HG02884 (cell line): ENCODE results near the gene KRT85.
"Not testable (repeated sequence)": the region's sequence is repeated elsewhere in the genome, so short reads cannot be mapped to it uniquely, and the experiment has no call there.

Source experiments
- ATAC-seq: cut with Tn5 transposase; IDR thresholded peaks from one replicate; pipeline ENCODE4 v1.9.1; 2021; ENCODE audit warnings: mild to moderate bottlenecking, moderate library complexity; ENCODE audit not compliant: unreplicated experiment

The KRT85 gene

DNA sequence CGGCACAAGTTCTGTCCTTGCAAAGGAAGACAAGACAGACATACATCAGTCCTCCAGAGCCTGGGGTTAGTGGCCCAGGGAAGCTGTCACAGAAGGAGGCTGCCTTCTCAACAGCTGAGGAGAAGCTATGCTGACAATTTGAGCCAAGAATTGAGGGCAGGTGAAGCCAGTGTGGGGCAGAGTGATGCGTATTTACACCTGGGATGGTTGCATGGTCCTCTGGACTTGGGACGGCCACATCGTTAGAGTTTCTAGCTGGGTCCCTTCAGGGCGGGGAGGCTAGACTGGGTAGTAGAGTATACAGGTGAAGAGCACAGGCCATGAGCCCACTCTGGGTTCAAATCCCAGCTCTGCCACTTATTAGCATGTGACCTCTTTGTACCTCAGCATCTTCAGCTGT, 16.5 kb downstream of the KRT85 start:
- no peak for ATAC-seq

DNA sequence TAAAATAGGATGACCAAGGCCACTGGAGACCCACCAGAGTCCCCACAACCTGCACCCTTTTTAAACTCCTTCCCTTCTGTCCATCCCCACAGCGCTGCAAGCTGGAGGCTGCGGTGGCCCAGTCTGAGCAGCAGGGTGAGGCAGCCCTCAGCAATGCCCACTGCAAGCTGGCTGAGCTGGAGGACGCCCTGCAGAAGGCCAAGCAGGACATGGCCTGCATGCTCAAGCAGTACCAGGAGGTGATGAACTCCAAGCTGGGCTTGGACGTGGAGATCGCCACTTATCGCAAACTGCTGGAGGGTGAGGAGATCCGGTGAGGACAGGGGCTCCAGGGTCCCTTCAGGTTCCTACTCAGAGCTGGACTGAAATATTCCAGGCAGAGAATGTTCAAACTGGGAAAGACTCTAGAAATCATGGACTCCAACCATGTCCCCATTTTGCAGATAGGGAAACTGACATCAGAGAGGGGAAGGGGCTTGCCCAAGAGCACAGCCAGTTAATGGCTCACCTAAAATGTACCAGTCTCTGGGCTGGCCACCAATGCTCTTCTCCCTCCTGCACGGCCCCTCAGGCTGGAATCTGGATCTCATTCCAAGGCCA, 17.2 kb downstream of the KRT85 start:
- no peak for ATAC-seq

DNA sequence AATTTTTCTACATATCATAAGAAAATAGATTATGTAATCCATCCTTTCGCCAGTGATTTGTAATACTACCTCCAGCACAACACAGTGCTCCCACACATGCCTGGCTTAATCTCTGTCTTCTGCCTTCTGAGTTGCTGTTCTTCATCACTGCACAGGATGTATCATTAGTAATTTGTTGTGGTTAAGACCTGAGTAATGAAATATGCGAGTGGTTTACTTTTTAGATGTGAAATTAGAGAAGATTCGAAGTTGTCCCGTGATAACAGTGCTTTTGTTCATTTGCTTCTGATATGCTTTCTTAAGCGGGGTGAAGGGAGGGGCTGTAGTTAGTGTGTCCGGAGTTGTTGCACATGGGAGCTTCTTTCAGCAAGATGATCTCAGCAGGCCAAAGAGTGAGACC, 18.1 kb downstream of the KRT85 start:
- ATAC-seq: no peak

DNA sequence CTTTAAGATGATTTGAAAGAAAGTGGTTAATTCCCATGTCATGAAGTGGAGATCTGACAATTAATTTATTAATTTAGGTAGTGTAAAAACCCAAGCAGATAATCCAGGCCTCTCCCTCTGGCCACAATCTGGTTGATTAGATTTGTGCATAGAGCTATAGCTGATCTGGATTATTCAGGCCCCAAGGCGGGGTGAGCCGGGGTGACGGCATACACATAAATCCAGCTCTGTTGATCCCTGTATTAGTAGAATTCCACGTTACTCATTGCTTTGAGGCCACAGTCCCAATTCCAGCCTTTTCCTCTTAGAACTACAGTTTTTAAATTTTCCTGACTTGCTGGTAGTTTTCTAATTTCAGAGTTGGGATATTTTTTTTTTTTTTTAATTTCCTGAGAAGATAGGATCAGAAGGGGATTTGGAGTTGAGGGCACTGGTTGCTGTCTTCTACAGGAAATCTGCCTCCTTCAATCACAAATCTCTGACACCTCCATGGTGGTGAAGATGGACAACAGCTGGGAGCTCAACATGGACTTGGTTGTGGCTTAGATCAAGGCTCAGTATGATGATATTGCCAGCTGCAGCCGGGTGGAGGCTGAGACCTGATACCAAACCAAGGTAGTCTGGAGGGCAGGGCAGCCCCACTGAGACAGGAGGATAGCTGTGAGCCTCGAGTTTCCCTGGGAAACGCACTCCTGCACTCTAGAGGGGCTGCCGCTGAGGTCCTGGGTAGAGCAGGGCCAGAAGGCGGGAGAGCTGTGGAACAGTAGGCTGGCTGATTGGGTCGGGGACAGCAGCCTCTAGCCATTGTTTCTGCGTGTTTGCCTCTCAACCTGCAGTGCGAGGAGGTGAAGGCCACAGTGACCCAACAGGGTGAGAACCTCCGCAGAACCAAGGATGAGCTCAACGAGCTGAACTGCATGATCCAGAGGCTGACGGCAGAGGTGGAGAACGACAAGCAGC, 19.4 kb downstream of the KRT85 start:
- ATAC-seq: no peak

DNA sequence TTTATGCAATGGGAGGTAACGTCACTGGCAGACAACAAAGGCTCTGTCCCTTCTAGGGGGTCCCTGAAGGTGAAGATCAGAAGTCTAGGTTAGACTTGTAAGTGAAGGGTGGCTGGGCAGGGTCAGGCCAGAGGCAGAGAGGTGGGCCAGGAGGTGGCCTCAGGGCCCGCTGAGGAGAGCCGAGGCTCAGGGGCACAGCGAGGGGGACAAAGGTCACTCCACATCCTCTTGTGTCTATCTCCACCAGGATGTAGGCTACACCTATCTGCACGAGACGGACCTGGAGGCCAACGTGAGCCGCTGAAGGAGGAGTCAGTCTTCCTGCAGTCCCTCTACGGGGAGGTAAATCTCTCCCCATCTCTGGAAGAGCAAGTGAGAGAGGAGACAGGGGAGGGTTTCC, 20.3 kb downstream of the KRT85 start:
- ATAC-seq: no peak

DNA sequence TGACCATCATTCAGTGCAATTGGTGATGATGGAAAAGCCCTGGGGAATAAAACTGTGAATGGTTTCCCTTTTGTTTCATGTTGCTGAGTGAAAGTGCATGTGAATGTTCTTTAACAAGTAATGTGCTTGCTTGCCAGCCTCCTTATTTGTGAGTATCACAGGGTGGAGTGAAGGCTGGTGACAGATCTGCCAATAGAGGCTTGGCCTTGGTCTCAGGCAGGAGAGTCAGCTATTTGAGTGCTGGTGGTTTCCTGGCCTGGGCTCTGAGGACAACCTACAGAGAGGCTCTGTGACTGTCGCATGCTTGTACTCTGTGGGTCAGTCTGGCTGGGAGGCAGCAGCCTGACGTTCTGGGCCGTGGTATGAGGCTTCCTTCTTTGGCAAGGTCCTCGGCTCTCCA, 20.7 kb downstream of the KRT85 start:
- ATAC-seq: no peak

DNA sequence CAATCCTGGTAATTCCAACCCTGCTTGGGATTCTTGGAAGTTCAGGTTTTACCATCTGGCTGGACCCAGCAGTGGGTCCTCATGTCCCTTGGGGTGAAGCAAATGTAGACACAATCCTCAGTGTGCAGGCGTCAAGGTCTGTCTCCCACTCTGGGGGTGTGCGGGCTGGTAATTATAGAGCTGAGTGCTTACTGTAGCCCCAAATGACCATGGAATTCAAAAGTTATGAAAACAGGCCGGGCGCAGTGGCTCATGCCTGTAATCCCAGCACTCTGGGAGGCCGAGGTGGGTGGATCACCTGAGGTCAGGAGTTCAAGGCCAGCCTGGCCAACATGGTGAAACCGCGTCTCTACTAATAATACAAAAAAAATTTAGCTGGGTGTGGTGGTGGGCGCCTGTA, 22.2 kb downstream of the KRT85 start:
- not testable (repeated sequence) for ATAC-seq

DNA sequence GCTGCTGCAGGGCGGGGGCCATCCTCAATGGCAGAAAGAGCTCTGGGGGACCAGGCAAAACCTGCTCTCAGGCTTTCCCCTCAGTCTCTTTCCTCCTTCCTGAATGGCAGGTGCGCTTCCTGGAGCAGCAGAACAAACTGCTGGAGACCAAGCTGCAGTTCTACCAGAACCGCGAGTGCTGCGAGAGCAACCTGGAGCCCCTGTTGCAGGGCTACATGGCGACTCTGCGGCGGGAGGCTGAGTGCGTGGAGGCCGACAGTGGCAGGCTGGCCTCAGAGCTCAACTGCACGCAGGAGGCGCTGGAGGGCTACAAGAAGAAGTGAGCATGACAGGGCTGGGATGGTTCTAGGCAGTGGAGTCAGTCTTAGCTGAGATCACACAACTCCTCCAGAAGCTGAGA, 23.2 kb downstream of the KRT85 start:
- ATAC-seq: no peak

DNA sequence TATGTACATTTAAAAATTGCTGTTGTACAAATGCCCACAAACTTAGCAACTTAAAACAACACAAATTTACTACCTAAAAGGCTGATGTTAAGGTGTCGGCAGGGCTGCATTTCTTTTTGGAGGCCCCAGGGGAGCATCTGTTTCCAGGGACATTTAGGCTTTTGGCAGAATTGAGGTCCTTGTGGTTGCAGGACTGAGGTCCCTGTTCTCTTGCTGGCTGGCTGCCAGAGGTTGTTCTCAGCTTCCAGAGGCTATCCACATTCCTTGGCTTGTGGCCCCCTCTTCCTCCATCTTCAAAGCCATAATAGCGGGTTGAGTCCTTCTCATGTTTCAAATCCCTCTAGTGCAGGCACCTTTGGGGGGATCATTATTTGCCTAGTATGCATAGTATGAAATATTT, 23.7 kb downstream of the KRT85 start:
- no peak for ATAC-seq

DNA sequence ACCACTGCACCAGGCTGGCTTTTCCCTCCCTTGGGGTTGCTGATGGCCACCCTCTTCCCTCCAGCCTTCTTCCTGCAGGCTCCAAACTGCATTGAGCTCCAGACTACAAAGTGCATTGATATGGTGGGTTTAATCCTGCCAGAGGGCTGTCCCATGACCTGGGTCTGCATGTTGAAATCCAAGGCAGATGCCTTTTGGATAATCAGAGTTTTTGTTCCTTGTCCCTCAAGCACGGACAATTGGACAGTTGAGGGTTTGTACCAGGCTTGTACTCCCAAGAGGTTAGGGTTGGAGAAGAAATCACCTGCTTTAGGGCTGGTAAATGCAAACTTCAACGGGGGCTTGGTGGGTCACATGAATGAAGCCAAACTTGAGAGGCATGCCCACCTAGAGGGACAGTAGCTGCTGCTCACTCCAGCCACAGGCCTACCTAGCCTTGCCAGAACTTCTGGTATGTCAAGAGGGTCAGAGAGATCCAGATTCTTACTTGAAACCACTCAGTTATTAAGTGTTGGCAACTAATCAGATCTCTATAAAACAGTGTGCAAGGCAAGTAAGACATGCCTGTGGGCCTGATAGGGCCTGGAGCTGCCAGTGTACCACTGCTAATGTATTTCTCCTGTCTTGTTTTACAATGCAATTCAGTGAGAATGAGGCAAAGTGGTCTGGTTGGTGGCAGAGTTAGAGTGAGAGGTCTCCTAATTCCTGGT, 24.3 kb downstream of the KRT85 start:
- no peak for ATAC-seq

DNA sequence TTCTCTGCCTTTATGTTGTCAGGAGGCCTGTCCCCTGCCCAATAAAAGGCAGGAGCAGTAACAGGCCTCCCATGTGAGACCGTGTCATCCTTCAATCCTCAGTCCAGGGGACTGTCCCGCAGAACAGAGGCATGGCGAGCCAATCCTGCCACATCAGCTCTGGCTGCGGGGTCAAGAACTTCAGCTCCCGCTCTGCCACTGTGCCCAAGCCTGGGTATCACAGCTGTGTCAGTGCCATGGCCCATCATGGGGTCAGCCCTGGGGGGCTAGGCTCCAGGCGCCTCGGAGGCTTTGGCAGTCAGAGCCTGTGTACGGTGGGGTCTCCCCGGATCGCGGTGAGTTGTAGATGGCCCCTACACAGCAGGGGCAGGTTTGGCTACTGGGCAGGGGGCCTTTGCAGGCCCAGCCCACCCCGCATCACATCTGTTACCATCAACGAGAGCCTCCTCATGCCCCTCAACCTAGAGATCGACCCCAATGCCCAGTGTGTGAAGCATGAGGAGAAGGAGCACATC, 26.2 kb downstream of the KRT85 start:
- ATAC-seq: no peak

DNA sequence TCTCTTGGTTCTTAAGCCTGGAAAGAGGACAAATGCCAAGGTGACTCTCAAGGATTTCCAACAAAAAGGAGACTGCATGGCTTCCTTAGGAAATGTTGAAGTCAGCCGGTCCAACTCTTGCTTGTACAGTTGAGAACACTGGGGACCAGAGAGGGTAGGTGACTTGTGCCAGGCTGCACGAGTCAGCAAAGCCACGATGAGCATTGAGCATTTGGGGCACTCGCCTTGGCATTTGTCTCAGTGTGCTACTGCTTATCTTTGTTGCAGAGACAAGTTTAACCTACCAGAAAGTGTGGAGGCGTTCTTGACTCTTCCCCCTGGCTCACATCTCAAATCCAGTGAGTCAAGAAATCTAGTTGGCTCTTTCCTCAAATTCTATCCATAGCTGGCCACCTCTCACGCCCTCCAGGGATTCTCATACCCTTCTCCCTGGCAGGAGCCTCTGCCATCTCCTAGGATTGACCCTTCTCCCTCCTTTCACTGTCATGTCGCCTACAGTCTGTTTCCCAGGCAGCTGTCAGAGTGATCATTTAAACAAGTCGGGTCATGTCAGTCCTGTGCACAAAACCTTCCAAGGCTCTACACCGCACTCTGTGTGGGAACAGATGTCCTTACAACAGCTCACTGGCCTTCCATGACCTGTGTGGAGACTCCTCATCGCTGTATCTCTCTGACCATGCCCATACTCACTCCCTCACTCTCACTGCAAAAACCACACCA, 28.9 kb downstream of the KRT85 start:
- no peak for ATAC-seq

DNA sequence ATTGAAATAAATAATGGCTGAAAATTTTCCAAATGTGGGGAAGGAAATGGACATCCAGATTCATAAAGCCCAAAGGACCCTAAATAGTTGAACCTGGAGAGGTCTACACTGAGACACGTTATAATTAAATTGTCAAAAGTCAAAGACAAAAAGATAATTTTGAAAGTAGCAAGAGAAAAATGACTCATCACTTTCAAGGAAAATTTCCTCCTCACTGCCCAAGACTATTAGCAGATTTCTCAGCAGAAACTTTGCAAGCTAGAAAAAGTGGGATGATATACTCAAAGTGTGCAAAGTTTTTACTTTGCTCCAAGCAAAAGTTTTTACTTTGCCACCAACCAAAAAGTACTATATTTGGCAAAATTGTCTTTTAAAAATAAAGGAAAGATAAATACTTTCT, 30.2 kb downstream of the KRT85 start:
- no peak for ATAC-seq

DNA sequence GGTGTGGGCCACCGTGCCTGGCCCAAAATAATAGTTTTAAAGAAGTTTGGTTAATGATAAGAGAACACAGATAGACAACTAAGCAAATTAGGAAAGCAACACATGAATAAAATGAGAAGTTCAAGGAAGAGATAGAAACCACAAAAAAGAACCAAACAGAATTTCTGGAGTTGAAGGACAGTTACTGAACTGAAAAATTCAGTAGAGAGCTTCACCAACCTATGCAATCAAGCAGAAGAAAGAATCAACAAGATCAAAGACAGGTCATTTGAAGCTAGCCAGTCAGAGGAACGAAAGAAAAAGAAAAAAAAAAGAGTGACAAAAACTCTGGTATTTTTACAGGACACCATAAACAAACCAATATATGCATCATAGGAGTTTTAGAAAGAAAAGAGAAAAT, 30.6 kb downstream of the KRT85 start:
- no peak for ATAC-seq

DNA sequence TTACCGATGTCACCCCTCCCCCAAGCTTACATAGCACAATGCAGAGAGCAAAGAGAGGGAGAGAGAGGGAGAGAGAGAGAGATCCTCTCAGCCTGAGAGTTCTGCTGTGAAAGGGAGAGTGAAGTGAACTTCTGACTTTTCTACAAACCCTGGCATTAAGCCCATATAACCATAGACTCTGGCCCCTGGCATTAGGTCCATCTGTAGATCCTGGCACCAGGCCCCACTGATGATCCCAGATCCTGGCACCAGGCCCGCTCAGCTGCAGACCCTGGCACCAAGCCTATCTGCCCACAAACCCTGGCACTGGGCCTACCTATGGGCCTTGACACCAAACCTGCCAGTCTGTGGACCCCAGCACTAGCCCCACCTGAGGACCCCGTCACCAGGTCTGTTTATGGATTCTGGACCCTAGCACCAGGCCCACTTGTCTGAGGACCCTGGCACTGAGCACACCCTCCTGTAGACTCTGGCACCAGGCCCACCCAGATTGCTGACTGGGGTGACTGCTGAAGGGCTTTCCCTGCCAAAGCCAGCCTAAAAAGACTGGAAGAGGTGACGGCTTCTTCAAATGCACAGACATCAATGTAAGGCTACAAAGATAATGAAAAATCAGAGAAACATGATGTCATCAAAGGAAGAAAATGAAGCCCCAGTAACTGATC, 31.6 kb downstream of the KRT85 start:
- ATAC-seq: no peak

DNA sequence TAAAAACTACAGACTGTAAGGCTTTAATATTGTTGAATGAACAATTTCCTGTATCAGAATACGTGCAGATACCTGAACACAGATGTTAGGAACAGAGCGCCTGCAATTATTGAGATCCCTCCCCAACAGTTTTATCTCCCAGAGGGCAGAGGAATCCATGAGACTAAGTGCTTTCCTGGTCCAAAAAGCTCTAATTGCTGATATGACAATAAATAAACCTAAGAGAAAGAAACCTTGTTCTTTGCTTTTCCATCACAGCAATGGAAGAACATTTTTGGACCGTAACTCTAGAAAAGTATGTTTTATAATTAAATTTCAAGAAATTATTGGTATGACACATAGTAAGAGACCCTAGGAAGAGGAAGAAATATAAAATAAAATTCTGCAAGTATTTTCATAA, 33.1 kb downstream of the KRT85 start:
- ATAC-seq: no peak

DNA sequence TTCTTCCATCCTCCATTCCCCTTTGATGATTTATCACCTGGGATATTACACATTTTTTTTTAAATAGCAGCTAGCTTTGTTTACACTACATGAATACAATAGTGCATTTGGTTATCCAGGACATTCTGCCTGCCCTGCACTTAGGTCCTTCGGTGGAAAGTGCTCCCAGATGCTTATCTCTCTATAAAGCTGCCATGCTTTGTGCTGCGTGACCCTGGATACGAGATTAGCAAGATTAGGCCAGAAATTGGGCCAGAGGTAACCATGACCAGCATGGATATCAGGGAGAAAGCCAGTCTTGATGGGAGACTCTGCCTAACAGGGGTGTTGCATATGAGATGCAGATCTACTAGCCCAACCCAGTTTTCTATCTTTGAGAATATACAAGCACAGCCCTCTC, 34.0 kb downstream of the KRT85 start:
- ATAC-seq: no peak

DNA sequence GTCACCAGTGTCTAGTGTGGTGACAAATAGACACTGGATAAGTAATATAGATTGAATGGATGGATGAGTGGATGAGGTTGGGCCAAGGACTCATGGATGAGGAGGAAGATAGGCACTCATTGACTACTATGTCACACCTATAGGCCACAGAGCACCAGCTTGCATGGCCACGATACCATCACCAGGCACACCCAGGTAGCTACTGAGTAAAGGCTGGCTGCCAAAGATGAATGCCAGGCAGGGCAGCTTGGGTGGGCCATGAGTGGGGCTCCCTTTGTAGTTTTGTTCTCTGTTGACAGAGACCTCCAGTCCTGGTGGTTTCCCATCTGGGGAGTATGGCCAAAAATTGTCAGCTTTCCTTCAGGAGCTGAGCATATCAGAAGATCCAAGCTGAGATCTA, 34.9 kb downstream of the KRT85 start:
- ATAC-seq: no peak

DNA sequence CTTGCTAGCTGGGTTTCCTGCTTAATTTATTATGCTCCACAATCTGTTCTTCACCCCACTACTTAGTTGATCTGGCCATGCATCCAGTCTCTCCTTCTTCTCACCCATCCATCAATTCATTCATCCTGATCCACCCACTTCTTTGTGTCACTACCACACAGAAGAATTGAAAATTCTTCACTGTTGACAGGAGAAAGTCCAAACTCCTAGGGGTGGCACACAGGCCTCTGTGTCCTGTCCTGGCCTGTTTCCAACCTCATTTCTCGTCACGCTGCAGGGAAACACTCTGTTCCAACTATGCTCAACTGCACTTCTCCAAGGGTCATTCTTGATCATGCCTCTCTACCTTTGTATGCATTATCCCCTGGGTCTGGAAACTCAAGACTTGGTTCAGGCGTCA, 35.4 kb downstream of the KRT85 start:
- ATAC-seq: no peak

DNA sequence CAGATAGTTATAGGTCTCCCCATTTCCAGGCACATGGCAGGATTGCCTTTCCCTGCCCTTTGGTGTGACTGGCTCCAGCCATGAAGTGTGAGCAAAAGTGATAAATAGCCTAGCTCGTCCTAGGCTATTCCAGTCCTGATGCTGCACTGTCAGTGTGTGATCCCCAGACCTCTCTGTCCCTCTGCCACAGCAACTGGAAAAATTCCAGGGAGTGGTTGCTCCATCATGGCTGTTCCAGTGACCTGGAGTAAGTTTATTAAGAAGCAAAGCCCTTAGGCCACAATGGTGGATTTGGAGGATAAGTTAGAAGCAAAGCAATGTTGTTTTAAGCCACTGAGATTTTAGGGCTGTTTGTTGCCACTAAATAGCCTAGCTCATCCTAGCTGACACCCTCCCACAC, 36.2 kb downstream of the KRT85 start:
- no peak for ATAC-seq
